ENCODE data around the gene C16orf95.

DNA sequence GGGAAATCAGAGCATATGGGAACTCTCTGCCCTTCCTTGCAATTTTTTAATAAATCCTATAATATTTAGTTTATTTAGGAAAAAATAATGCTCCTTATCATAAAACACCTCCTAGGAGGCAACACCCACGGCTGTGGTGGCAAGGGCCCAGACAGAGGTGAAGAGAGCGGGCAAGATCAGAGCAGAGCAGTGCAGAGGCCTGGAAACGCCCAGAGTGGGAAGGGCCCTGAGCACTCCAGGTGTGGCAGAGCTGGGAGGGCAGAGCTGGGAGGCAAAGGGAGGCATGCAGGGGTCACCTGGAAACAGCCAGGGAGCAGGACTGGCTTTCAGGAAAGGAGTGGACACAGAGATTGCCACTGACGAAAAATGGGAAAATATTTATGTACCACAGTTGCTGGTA is 49.1 kb upstream of the C16orf95 start:
- TF ChIP-seq, protein P1, sequence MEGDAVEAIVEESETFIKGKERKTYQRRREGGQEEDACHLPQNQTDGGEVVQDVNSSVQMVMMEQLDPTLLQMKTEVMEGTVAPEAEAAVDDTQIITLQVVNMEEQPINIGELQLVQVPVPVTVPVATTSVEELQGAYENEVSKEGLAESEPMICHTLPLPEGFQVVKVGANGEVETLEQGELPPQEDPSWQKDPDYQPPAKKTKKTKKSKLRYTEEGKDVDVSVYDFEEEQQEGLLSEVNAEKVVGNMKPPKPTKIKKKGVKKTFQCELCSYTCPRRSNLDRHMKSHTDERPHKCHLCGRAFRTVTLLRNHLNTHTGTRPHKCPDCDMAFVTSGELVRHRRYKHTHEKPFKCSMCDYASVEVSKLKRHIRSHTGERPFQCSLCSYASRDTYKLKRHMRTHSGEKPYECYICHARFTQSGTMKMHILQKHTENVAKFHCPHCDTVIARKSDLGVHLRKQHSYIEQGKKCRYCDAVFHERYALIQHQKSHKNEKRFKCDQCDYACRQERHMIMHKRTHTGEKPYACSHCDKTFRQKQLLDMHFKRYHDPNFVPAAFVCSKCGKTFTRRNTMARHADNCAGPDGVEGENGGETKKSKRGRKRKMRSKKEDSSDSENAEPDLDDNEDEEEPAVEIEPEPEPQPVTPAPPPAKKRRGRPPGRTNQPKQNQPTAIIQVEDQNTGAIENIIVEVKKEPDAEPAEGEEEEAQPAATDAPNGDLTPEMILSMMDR (IDR thresholded peaks at IDR 0.05): no peak
- TF ChIP-seq POLR2A (IDR thresholded peaks at IDR 0.05) (no peak), POLR2AphosphoS5 (IDR thresholded peaks at IDR 0.05) (no peak)

All from sigmoid colon (tissue), 4 donors.